ENCODE results near the gene PBX1.

PBX1 gene

DNA sequence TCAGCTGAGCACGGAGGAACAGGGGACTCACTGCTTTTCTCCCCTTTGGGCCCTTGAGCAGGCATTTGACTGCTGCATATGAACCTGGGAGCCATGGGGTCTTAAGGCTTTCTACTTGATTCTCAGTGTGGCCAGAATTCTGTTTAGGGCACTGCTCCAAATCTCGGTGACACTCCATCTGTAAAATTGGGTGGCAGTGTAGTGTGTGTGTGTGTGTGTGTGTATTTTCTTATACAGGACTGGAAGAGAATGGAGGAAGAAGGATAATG is 162.2 kb downstream of the PBX1 start:
- DNase-seq (ENCODE audit: low read depth in 2 of 2), result no peak

GRCh38 chr1:164723296-164723798 is 164.4 kb downstream of the PBX1 start:
- DNase-seq (ENCODE audit: low read depth in 2 of 2), result no peak

DNA sequence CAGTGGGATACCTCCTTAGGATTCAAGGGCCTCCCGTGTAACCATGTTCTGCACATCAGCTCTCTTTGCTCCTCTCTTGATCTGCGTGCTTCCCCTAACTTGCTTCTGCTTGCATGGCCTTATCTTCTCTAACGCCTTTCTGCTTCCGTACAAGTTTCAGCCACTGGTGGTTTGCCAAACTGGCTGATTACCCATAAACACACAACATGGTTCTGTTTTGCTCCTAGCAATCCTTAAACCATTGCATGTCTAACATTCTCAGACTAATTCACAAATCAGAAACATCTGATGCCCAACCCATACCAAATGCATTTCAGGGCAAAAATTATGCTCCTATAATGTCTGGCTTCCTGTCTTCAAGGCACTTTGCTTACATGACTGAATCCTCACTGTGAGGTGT is 166.4 kb downstream of the PBX1 start:
- no peak for DNase-seq (ENCODE audit: low read depth in 2 of 2)

- DNase-seq (ENCODE audit: low read depth in 2 of 2), result no peak
Measured at GRCh38 chr1:164726235-164726634, 167.3 kb downstream of the PBX1 start.

DNA sequence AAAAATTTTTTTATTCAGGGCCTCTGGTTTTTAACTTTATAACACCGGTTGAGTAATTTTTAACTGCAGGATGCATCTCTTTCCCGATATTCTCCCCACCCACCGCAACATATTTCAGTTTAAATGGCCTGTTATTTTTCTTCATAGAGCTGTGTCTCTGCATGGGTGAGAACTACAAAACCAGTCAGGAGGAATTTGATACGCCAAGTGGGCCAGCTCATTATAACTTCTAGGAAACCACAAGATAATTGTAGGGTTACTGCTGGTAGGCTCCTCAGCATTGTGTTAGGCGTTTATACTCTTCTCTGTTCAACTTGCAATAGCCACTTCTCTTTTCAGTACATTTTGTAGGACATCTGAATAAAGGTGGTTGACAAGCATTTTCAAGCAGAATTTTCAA is 169.7 kb downstream of the PBX1 start:
- DNase-seq (ENCODE audit: low read depth in 2 of 2), result no peak

DNA sequence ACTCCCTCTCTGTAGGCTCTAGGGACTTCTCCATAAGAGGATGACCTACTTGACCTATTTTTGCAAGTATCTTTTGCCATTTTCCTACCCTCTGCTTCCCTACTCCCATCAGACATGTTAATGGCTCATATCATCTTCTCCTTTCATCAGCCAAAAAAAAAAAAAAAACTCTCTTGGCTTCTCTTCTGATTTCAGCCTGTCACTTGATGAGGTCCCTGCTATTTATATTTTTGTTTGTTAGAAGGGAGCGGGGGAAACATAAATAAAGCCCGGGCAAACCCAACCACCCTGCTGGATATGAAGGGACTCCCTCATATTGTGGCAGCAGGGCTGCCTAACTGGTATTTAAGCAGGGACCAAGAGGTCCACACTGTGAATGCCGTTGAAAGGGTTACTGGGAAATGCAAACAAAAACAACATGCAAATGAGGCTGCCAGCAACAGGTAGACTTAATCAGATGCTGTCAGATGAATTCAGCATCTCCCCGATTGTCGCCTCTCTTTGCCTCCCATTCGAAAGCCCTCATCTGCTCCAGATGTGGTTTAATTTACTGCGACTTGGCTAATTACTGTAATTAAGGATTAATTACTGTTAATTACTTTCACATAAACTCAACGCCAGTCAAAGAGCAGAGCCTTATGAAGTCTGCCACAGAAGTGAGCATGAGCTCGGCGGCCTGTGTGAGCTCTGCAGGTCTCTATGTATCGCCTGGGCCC is 172.3 kb downstream of the PBX1 start:
- DNase-seq (ENCODE audit: low read depth in 2 of 2), result no peak

GRCh38 chr1:164733070-164733469 is 174.1 kb downstream of the PBX1 start:
- no peak for DNase-seq (ENCODE audit: low read depth in 2 of 2)

DNA sequence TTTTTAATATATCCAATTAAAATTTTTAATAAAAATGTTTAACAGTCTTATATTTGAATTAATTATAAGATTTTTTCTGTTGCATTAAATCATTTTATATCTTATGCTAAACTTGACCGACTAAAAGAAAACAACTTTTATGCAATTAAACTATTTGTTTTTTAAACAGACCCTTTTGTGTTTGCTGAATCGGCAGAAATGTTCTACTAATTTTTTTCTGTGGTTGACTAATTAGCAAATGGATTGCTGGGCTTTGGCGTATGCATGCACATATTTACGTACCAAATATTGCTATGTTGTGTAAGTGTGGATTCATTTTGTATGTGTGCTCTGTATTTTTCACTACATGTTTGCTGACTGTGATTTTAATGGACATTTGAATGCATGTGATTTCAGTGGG is 174.8 kb downstream of the PBX1 start:
- DNase-seq (ENCODE audit: low read depth in 2 of 2), result no peak

DNA sequence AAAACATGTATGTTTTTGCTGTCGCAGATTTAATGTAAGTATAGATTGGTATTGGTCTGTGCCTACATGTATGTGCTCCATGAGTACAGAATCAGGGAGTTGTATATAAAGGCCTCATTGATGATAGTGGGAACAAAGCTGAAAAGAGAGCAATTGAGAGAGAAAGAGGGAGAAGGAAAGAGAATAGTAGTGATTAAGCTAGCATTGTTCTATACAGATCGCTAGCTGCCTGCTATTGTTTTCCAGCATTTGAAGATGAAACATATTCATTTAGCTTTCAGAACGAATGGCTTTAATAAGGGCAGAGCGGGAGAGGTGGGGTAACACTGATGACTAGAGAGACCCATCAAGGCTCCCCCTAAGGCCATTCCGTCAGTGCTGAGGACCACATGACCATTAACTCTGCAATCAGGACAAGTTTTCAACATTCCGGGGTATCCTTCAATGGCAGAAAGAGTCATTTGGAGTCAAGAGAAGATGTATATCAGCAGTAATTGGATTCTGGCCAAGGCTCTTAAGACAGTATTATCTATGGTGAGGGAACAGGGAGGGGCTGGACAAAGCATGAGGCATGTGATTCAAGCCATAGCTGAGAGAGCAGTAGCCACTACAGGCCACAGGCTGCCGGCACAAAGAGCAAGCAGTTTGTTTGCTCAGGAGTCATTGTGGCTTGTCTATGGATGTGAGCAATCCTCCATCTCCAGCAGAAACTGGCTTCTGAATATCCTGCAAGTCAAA is 176.5 kb downstream of the PBX1 start:
- no peak for DNase-seq (ENCODE audit: low read depth in 2 of 2)

DNA sequence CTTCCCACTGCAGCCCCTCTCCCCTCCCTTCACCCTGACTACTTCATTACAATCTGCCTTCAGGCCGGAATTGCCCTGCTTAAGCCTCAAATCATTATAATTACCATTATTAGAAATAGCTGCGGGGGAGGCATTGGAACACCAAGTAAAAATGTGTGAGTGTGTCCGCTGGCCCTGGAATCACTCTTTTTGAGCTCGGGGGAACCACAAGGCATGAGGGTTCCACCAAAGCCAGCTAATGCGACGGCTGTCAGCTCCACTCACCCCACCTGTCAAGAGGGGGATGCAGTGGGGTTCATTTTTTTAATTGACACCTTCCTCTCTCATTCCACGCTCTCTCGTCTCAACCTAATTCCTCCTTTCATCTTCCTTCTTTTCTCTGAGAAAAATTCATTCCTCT is 177.2 kb downstream of the PBX1 start:
- no peak for DNase-seq (ENCODE audit: low read depth in 2 of 2)

- no peak for DNase-seq (ENCODE audit: low read depth in 2 of 2)
Measured at GRCh38 chr1:164739189-164739588, 180.2 kb downstream of the PBX1 start.

DNA sequence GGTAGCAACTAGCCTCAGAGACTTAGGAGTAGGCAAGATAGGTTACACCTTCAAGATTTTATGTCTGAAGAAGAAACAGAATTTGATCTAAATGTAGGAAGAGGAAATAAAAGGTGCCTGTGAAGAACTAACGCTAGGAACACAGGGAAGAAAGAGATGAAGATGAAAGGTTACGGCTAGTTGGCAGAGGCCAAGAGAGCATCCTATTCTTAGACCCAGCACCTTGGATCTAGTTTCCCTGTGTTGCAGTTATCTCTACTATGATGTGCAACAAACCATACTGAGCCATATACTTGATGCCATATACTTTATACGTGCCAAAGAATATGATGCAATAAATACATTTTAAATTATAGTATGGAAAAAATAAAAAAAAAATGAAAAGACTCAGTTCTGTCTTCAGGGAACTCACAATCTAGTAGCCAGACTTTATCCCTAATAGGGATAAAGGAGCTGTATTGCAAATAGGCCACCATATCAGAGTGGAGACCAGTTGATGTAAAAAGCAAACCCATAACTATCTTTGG is 181.1 kb downstream of the PBX1 start:
- no peak for DNase-seq (ENCODE audit: low read depth in 2 of 2)

GRCh38 chr1:164742745-164743144 is 183.8 kb downstream of the PBX1 start:
- no peak for DNase-seq (ENCODE audit: low read depth in 2 of 2)

GRCh38 chr1:164743976-164744375 is 185.0 kb downstream of the PBX1 start:
- DNase-seq (ENCODE audit: low read depth in 2 of 2), result no peak

DNA sequence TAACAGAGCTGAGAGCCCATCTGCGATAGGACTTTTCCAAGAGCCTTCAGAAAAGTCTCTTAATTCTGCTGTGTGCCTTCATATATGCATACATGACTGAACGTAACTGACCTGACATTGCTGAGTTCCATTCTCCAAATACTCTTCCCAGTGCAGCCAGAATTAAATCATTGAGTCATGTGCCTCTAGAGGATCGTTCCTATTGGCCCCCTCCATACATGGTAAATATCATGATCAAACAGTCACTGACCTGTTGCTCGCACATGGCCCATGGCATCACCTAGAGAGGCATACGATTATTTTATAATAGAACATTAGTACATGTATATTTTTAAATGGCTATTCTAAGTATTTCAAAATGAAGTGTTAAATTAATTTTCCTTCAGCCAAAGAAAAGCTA is 186.8 kb downstream of the PBX1 start:
- no peak for DNase-seq (ENCODE audit: low read depth in 2 of 2)

DNA sequence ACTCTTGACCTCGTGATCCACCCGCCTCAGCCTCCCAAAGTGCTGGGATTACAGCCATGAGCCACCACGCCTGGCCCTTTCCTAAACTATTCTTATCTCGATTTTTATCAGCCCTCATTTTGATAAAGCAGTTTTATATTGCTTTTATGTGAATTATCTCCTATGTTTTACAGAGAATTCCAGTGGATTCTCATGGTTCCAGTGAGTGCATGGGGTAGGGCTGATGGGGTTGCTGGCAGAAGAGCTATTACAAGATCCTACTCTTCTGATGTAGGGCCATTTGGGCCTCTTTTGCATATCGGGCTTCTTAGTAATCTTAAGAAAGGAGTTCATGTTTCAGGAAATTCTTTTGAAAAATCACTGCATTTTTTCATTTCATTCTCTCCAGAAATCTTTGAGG is 187.6 kb downstream of the PBX1 start:
- DNase-seq (ENCODE audit: low read depth in 2 of 2), result no peak

DNA sequence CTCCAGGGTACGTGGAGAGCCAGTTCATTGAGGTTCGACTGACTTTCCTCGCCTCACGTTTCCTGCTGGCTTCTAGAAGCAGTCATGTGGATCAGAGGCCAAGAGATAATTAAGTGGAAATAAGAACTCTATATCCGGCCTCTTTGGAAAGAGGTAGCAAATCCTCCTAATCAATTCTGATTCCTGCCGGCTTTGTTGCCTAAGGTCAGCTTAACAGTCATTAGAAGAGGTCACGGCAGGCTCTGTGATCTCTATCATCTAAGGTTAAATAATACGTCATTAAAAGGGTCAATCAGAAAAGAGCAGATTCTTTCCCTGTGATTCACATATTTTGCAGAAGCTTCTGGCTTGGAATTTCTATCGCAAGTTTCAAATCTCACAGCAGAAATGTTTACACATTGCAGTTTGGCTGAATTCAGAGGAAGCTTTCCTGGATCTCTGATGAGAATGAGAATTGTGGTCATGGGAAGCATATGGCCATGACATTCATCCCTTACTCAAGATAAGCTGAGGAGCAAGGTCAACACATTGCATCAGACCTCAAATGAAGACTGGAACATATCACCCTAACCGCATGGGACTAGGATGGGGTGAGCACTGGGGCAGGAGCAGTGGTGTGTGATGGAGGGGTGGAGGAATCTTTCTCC is 189.4 kb downstream of the PBX1 start:
- DNase-seq (ENCODE audit: low read depth in 2 of 2), result no peak

GRCh38 chr1:164753521-164754077 is 194.6 kb downstream of the PBX1 start:
- no peak for DNase-seq (ENCODE audit: low read depth in 2 of 2)

- no peak for DNase-seq (ENCODE audit: low read depth in 2 of 2)
Measured at GRCh38 chr1:164754088-164754600, 195.2 kb downstream of the PBX1 start.

GRCh38 chr1:164755690-164756089 is 196.7 kb downstream of the PBX1 start:
- no peak for DNase-seq (ENCODE audit: low read depth in 2 of 2)

GRCh38 chr1:164756741-164757140 is 197.8 kb downstream of the PBX1 start:
- no peak for DNase-seq (ENCODE audit: low read depth in 2 of 2)

DNA sequence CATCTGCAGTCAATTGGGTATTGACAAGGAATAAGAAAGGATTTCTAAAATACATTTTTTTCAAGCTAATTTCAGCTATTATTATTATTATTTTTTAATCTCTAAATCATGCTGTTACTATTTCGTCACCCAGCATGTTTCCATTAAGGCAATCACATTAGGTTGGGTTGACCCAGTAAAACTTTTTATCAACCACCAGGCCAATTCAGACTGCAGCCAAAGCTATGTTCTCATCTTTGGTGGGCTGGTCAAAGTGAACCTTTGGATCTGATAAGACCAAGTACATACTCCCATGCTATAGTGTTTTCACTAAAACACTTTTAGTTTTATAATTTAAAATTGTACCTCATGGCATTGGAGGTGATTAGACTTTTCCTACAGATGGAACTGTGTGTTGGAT is 198.6 kb downstream of the PBX1 start:
- no peak for DNase-seq (ENCODE audit: low read depth in 2 of 2)
